Measurements from ENCODE around the gene FHOD1. TPM values are rescaled to one million over a fixed set of nuclear protein-coding genes. Genes with fewer than 3 reads are reported as not detected.

Gene FHOD1
- polyA plus RNA-seq, 2 of the 4 experiments (the other 2 are of a cell fraction) = 16.1 to 33.6 TPM

DNA sequence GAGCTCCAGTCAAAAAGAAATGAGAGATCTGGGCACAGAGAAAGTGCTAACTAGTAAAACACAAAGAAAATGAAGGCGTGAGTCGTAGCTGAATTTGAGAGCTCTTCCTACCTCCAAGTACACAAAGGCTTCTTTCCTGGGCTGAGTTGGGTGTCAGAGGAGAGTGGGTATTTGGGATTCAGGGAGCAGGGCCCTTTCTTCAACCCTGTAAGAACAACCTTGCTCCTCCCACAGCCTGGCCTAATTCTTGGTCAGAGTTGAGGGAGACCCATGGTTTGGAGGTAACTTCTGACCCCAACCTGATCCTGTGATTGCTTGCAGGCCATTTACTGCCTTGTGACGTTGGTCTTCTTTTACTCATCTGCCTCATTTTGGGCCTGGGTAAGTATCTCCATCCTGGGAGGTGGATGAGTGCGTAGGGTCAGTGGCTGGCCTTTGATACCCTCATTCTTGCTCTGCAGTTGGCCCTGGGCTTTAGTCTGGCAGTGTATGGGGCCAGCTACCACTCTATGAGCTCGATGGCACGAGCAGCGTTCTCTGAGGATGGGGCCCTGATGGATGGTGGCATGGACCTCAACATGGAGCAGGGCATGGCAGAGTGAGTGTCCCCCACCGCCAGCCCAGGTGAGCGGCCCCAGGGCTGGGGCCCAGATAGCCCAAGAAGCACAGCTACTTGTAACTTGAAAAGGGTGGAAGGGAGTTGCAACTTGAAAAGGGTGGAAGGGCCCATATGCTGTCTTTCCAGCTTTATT, 19.1 kb downstream of the FHOD1 start (continued):
- TF ChIP-seq, protein P1, sequence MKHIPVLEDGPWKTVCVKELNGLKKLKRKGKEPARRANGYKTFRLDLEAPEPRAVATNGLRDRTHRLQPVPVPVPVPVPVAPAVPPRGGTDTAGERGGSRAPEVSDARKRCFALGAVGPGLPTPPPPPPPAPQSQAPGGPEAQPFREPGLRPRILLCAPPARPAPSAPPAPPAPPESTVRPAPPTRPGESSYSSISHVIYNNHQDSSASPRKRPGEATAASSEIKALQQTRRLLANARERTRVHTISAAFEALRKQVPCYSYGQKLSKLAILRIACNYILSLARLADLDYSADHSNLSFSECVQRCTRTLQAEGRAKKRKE (CRISPR knock-in tag; IDR thresholded peaks at IDR 0.05; ENCODE audit: low read depth) = no peak
- TF ChIP-seq KDM1A (IDR thresholded peaks at IDR 0.05; ENCODE audit: low read depth) = no peak

DNA sequence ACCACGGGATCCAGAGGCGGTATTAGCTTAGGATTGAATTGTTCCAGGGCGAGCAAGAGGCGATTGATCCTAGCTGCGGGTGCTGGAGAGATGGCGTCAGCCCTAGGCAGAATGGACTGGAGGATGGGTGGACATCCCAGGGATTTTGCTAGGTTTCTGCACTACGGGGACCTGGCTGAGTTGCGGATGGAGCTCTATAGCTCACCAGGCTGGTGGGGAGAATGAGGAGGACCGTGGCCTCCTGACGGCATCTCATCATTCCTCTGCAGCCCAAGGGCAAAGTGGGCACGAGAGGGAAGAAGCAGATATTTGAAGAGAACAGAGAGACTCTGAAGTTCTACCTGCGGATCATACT, 19.7 kb downstream of the FHOD1 start:
- TF ChIP-seq KDM5A (IDR thresholded peaks at IDR 0.05) = no peak
- no peak for TF ChIP-seq EHMT2 (IDR thresholded peaks at IDR 0.05; ENCODE audit: low read depth)
- TF ChIP-seq, protein P2, sequence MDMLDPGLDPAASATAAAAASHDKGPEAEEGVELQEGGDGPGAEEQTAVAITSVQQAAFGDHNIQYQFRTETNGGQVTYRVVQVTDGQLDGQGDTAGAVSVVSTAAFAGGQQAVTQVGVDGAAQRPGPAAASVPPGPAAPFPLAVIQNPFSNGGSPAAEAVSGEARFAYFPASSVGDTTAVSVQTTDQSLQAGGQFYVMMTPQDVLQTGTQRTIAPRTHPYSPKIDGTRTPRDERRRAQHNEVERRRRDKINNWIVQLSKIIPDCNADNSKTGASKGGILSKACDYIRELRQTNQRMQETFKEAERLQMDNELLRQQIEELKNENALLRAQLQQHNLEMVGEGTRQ (IDR thresholded peaks at IDR 0.05) = no peak
- no peak for TF ChIP-seq ZSCAN20 (CRISPR knock-in tag; IDR thresholded peaks at IDR 0.05)
- no peak for TF ChIP-seq ESRRA (IDR thresholded peaks at IDR 0.05; ENCODE audit: borderline replicate concordance, low read length)
- TF ChIP-seq RFX5 (IDR thresholded peaks at IDR 0.05) = no peak
- TF ChIP-seq ZNF302 (CRISPR knock-in tag; IDR thresholded peaks at IDR 0.05) = no peak
- TF ChIP-seq CHD2 (IDR thresholded peaks at IDR 0.05; ENCODE audit: low read length, partially characterized antibody) = no peak
- TF ChIP-seq, protein P3, sequence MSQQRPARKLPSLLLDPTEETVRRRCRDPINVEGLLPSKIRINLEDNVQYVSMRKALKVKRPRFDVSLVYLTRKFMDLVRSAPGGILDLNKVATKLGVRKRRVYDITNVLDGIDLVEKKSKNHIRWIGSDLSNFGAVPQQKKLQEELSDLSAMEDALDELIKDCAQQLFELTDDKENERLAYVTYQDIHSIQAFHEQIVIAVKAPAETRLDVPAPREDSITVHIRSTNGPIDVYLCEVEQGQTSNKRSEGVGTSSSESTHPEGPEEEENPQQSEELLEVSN (IDR thresholded peaks at IDR 0.05; ENCODE audit: borderline replicate concordance, low read depth) = no peak
- no peak for TF ChIP-seq CEBPB (IDR thresholded peaks at IDR 0.05)
- H3K27ac ChIP-seq = peak overlapping the region; percentile 89 to 95
- H3K9me3 ChIP-seq = no peaks in the 10 kb centered on the region
- ChIA-PET POLR2A (interaction anchor here (1.2 to 3.1 kb wide), 11 partner anchors 9 to 50 kb away, joined by 3 to 30 read pairs (median 6); partner anchors contain the start of genes E2F4, FHOD1 and SLC9A5), CTCF (interaction anchor here (1.2 to 14.1 kb wide), 9 partner anchors 9 to 273 kb away, joined by 3 to 138 read pairs (median 5); partner anchors contain the start of genes FHOD1 and SLC9A5)
- 12% methylated on average over 7 of the region's 12 CpGs for WGBS (ENCODE audit: missing lambda C conversion rate)
- FAIRE-seq (no peak), DNase-seq (ENCODE audit: low read depth in 1 of 2, low spot score in 1 of 2) (no peak), ATAC-seq (no peak)
- H3K4me1 ChIP-seq = peaks cover 13% of the 10 kb centered on the region
- peak overlapping the region; percentile 83 for H3K4me3 ChIP-seq
- H3K4me2 ChIP-seq = peak overlapping the region; percentile 79

DNA sequence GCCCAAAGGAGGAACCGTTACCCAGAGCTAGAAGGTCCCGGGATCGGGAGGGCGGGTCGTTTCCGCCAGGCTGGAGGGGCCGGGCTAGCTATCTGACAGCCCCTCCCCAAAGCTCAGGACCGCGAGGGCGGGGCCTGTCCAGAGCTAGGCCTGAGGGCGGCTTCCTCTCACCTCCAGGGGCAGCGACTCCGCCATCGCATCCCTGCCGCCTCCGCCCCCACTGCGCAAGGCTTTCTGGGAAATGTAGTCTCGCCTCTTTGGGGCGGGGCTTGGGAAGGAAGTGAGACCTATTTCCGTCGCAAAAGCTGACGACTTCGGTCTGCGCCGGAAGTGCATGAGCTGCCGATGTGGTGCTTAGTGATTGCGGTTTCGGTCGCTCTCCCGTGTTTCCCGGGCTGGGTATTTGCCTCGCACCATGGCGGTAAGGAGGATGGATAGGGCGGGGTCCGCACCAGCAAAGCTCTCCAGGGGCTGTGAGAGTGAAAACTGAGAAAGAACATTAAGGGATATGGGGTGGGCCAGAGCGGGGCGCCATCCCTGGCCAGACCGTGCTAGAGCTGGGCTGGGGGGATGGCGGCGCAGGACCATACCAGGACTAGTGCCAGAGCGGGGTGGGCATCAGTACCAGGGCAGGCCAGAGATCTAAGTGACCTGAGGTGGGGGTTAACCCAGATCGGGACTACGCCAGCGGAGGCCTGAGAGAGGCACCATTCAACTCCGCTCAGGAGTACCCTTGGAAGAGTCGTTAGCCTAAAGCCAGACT, 20.3 kb downstream of the FHOD1 start, which contains the start of gene TMEM208:
TSS of gene TMEM208 (plus strand) at position 327 of the 763 bp plus-strand sequence. CDS start at position 416, 89 bp downstream.
- H3K4me1 ChIP-seq = peaks cover 13% of the 10 kb centered on the region
- H3K4me2 ChIP-seq = peak within 1 kb of the TSS; percentile 94
- peak; percentile 7 for FAIRE-seq
- peak within 1 kb of the TSS; percentile 89 to 95 for H3K27ac ChIP-seq
- no peaks in the 10 kb centered on the region for H3K9me3 ChIP-seq
- ChIA-PET POLR2A (interaction anchor here (0.7 to 3.1 kb wide), 15 partner anchors 9 to 50 kb away, joined by 3 to 30 read pairs (median 5); partner anchors contain the start of genes E2F4, FHOD1 and SLC9A5), CTCF (interaction anchor here (1.2 to 14.1 kb wide), 10 partner anchors 10 to 273 kb away, joined by 3 to 138 read pairs (median 4); partner anchors contain the start of genes FHOD1 and SLC9A5)
- peak; percentile 87 to 97 for ATAC-seq
- peak within 1 kb of the TSS; percentile 83 for H3K4me3 ChIP-seq
- peak; percentile 92 to 98 for DNase-seq (ENCODE audit: low read depth in 1 of 2, low spot score in 1 of 2)
- 1% methylated on average over 40 of the region's 46 CpGs for WGBS (ENCODE audit: missing lambda C conversion rate)
- TF ChIP-seq, protein P4, sequence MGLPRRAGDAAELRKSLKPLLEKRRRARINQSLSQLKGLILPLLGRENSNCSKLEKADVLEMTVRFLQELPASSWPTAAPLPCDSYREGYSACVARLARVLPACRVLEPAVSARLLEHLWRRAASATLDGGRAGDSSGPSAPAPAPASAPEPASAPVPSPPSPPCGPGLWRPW (IDR thresholded peaks at IDR 0.05) = no peak
- TF ChIP-seq TFCP2L1 (CRISPR knock-in tag; IDR thresholded peaks at IDR 0.05) = no peak
- no peak for TF ChIP-seq SREBF2 (IDR thresholded peaks at IDR 0.05)
- TF ChIP-seq ESRRA (IDR thresholded peaks at IDR 0.05; ENCODE audit: borderline replicate concordance, low read length) = no peak
- TF ChIP-seq MYC (IDR thresholded peaks at IDR 0.05; ENCODE audit: borderline replicate concordance, low read length) = peak; percentile 76; the same call in 1 of the 2 replicates
- TF ChIP-seq RCOR1 (IDR thresholded peaks at IDR 0.05; ENCODE audit: low read depth, low read length) = no peak
- TF ChIP-seq HEYL (CRISPR knock-in tag; IDR thresholded peaks at IDR 0.05) = no peak
- TF ChIP-seq, protein P5, sequence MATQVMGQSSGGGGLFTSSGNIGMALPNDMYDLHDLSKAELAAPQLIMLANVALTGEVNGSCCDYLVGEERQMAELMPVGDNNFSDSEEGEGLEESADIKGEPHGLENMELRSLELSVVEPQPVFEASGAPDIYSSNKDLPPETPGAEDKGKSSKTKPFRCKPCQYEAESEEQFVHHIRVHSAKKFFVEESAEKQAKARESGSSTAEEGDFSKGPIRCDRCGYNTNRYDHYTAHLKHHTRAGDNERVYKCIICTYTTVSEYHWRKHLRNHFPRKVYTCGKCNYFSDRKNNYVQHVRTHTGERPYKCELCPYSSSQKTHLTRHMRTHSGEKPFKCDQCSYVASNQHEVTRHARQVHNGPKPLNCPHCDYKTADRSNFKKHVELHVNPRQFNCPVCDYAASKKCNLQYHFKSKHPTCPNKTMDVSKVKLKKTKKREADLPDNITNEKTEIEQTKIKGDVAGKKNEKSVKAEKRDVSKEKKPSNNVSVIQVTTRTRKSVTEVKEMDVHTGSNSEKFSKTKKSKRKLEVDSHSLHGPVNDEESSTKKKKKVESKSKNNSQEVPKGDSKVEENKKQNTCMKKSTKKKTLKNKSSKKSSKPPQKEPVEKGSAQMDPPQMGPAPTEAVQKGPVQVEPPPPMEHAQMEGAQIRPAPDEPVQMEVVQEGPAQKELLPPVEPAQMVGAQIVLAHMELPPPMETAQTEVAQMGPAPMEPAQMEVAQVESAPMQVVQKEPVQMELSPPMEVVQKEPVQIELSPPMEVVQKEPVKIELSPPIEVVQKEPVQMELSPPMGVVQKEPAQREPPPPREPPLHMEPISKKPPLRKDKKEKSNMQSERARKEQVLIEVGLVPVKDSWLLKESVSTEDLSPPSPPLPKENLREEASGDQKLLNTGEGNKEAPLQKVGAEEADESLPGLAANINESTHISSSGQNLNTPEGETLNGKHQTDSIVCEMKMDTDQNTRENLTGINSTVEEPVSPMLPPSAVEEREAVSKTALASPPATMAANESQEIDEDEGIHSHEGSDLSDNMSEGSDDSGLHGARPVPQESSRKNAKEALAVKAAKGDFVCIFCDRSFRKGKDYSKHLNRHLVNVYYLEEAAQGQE (IDR thresholded peaks at IDR 0.05) = peak; percentile 20; the same call in 1 of the 2 replicates
- no peak for TF ChIP-seq FOSB (CRISPR knock-in tag; IDR thresholded peaks at IDR 0.05)
- no peak for TF ChIP-seq NPAS2 (CRISPR knock-in tag; IDR thresholded peaks at IDR 0.05; ENCODE audit: borderline replicate concordance)
- peak; percentile 74; the same call in 1 of the 2 replicates for TF ChIP-seq HDAC2 (IDR thresholded peaks at IDR 0.05)
- peak; percentile 23 for TF ChIP-seq MAFK (IDR thresholded peaks at IDR 0.05; ENCODE audit: partially characterized antibody)
- TF ChIP-seq, protein P6, sequence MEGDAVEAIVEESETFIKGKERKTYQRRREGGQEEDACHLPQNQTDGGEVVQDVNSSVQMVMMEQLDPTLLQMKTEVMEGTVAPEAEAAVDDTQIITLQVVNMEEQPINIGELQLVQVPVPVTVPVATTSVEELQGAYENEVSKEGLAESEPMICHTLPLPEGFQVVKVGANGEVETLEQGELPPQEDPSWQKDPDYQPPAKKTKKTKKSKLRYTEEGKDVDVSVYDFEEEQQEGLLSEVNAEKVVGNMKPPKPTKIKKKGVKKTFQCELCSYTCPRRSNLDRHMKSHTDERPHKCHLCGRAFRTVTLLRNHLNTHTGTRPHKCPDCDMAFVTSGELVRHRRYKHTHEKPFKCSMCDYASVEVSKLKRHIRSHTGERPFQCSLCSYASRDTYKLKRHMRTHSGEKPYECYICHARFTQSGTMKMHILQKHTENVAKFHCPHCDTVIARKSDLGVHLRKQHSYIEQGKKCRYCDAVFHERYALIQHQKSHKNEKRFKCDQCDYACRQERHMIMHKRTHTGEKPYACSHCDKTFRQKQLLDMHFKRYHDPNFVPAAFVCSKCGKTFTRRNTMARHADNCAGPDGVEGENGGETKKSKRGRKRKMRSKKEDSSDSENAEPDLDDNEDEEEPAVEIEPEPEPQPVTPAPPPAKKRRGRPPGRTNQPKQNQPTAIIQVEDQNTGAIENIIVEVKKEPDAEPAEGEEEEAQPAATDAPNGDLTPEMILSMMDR (IDR thresholded peaks at IDR 0.05) = peak; percentile 36; the same call in 1 of the 3 replicates
